Kidney (tissue), 14 donors: ENCODE results near the gene SLC35E2B. TPM values are rescaled to one million over a fixed set of nuclear protein-coding genes. Genes with fewer than 3 reads are reported as not detected.
"Not testable (repeated sequence)": the region's sequence is repeated elsewhere in the genome, so short reads cannot be mapped to it uniquely, and the experiment has no call there.

Experiments
- DNase-seq, 5 donors: peaks; one replicate each; pipeline ENCODE4 v3.0.0-alpha.2; 2013 to 2020
- FAIRE-seq: peaks from 2 replicates; lab custom pipeline; 2012; peaks lifted over from hg19 to GRCh38; lab: Jason Lieb, UNC
- H3K27ac ChIP-seq, 2 donors: one replicate each; pipeline ENCODE4 v1.7.0; 2013; ENCODE audit warnings: low read depth in 2 of 2, low read length in 2 of 2, inconsistent platforms in 1 of 2
- H3K27me3 ChIP-seq: one replicate; pipeline ENCODE4 v1.7.1; 2013; ENCODE audit warnings: low read length, inconsistent platforms; ENCODE audit not compliant: control insufficient read depth, insufficient read depth
- H3K36me3 ChIP-seq, 3 donors: one replicate each; pipeline versions ENCODE4 v1.7.0 to v1.7.1; 2013; ENCODE audit warnings: low read length in 3 of 3, control low read depth in 1 of 3, inconsistent platforms in 1 of 3; ENCODE audit not compliant: insufficient read depth in 3 of 3, control insufficient read depth in 2 of 3
- H3K4me1 ChIP-seq, 3 donors: one replicate each; pipeline versions ENCODE4 v1.7.0 to v1.7.1; 2013; ENCODE audit warnings: low read length in 3 of 3, inconsistent platforms in 1 of 3, low read depth in 1 of 3; ENCODE audit not compliant: control insufficient read depth in 2 of 3, insufficient read depth in 2 of 3
- H3K4me3 ChIP-seq, 3 donors: one replicate each; pipeline versions ENCODE4 v1.7.0 to v1.8.1; 2013; ENCODE audit warnings: low read length in 3 of 3, control low read depth in 1 of 3, inconsistent platforms in 1 of 3
- H3K9ac ChIP-seq, 3 donors: one replicate each; pipeline versions ENCODE4 v1.7.0 to v1.7.1; 2013; ENCODE audit warnings: low read length in 3 of 3, control low read depth in 1 of 3, inconsistent platforms in 1 of 3
- H3K9me3 ChIP-seq, 3 donors: one replicate each; pipeline versions ENCODE4 v1.7.0 to v1.7.1; 2013; ENCODE audit warnings: low read length in 3 of 3, control low read depth in 1 of 3, inconsistent platforms in 1 of 3; ENCODE audit not compliant: control insufficient read depth in 2 of 3, insufficient read depth in 1 of 3
- CTCF ChIP-seq: IDR thresholded peaks from 3 replicates; pipeline ENCODE4 v1.5.1; 2012; ENCODE audit warnings: mild to moderate bottlenecking, moderate library complexity, borderline replicate concordance; ENCODE audit not compliant: insufficient read depth; ENCODE audit errors: extremely low read depth
- intact Hi-C: fragments of 100-400 bp; cut with DNase I; formaldehyde crosslinking; loops from one replicate; pipeline ENCODE4 v1.11.1; 2022
- polyA plus RNA-seq: library from polyadenylated mRNA; stranded (reverse); fragments of 350-450 nt; fragmentation: Illumina TruSeq; extraction: RNeasy Lipid Tissue Mini Kit (QIAGEN cat#74804); gene quantifications from one replicate; pipeline ENCODE4 v1.2.3, GENCODE V29; 2014; ENCODE audit warnings: low read depth, low replicate concordance; ENCODE audit not compliant: insufficient read depth
- total RNA-seq: library from RNA; stranded (reverse); fragmentation: NEBNext Ultra II Directional; extraction: Animal tissue kit (Norgen Biotek cat#: 25700); gene quantifications from one replicate; pipeline ENCODE4 v1.2.1, GENCODE V29; 2021
- donor health status: control.
- donor health status: control.
- donor health status: control.
- donor health status: control.
- donor health status: control.
- donor health status: DM: yes; HTN: yes; CAD: no.
- donor health status: Normal renal cell carcinoma (clear cell type).

SLC35E2B gene
- total and polyA plus RNA-seq, 2 donors from 2014 or later = 11.3 to 50.2 TPM

- H3K36me3 ChIP-seq, intact Hi-C loops, FAIRE-seq, H3K9ac ChIP-seq, H3K4me1 ChIP-seq, H3K27ac ChIP-seq, H3K4me3 ChIP-seq, H3K9me3 ChIP-seq, H3K27me3 ChIP-seq: not testable (repeated sequence)
- peak in 1 of 5 donors; percentile 36 for DNase-seq
Observed at GRCh38 chr1:1726088-1726487, 33.5 kb upstream of the SLC35E2B start.

GRCh38 chr1:1724035-1724864 lies 31.7 kb upstream of the SLC35E2B start, which contains the start of gene CDK11A:
TSS of gene CDK11A (minus strand) at chr1:1724357. CDS start at chr1:1722818, 1,539 bp downstream.
- intact Hi-C loops, H3K4me1 ChIP-seq, H3K9me3 ChIP-seq, H3K9ac ChIP-seq, H3K27me3 ChIP-seq: not testable (repeated sequence)
- peak; percentile 7 for TF ChIP-seq CTCF
- DNase-seq = peak; percentile 96 to 100 (median 99)
- FAIRE-seq = peak; percentile 66
- peak within 1 kb of the TSS; percentile 50 to 51 (median 50) for H3K4me3 ChIP-seq
- H3K27ac ChIP-seq = peak within 1 kb of the TSS; percentile 67 to 72
- H3K36me3 ChIP-seq = peaks cover 5 to 12% (median 10%) of the 10 kb centered on the region in 3 donors

GRCh38 chr1:1721201-1721600 lies 28.6 kb upstream of the SLC35E2B start:
- FAIRE-seq = no peak
- TF ChIP-seq CTCF = no peak
- H3K4me1 ChIP-seq = no peaks in the 10 kb centered on the region

GRCh38 chr1:1715109-1715883 lies 22.7 kb upstream of the SLC35E2B start:
- H3K9ac ChIP-seq = not testable (repeated sequence)

More at GRCh38 chr1:1721201-1721600, 28.6 kb upstream of the SLC35E2B start:
- no peak for DNase-seq
- Histone ChIP-seq H3K27me3 (no peaks in the 10 kb centered on the region), H3K4me3 (no peak overlapping the region), H3K27ac (no peak overlapping the region), H3K36me3 (peaks cover 7 to 22% (median 12%) of the 10 kb centered on the region in 3 donors), H3K9me3 (no peaks in the 10 kb centered on the region), H3K9ac (no peak overlapping the region)
- intact Hi-C loops = no loop called here

GRCh38 chr1:1707897-1708296 lies 15.3 kb upstream of the SLC35E2B start:
- DNase-seq = not testable (repeated sequence)

More at GRCh38 chr1:1715109-1715883, 22.7 kb upstream of the SLC35E2B start:
- H3K27ac ChIP-seq, H3K27me3 ChIP-seq, FAIRE-seq, intact Hi-C loops, H3K9me3 ChIP-seq, H3K4me1 ChIP-seq, H3K4me3 ChIP-seq: not testable (repeated sequence)
- peak in 1 of 5 donors; percentile 8 for DNase-seq
- peaks cover 2 to 12% (median 6%) of the 10 kb centered on the region in 3 donors for H3K36me3 ChIP-seq

GRCh38 chr1:1707241-1707640 lies 14.6 kb upstream of the SLC35E2B start:
- H3K4me1 ChIP-seq, H3K9ac ChIP-seq, FAIRE-seq, H3K4me3 ChIP-seq, H3K9me3 ChIP-seq, H3K36me3 ChIP-seq, H3K27me3 ChIP-seq, intact Hi-C loops, H3K27ac ChIP-seq: not testable (repeated sequence)
- DNase-seq = peak in 1 of 5 donors; percentile 4

More at GRCh38 chr1:1707897-1708296, 15.3 kb upstream of the SLC35E2B start:
- H3K4me1 ChIP-seq, H3K9me3 ChIP-seq, H3K9ac ChIP-seq, H3K36me3 ChIP-seq, H3K4me3 ChIP-seq, H3K27me3 ChIP-seq, H3K27ac ChIP-seq, intact Hi-C loops, FAIRE-seq: not testable (repeated sequence)
